Measurements from ENCODE around the gene NDUFB10. TPM values are rescaled to one million over a fixed set of nuclear protein-coding genes. Genes with fewer than 3 reads are reported as not detected.

NDUFB10 gene
- total RNA-seq, 2 donors from 2014 or later: 39.2 to 86.1 TPM

DNA sequence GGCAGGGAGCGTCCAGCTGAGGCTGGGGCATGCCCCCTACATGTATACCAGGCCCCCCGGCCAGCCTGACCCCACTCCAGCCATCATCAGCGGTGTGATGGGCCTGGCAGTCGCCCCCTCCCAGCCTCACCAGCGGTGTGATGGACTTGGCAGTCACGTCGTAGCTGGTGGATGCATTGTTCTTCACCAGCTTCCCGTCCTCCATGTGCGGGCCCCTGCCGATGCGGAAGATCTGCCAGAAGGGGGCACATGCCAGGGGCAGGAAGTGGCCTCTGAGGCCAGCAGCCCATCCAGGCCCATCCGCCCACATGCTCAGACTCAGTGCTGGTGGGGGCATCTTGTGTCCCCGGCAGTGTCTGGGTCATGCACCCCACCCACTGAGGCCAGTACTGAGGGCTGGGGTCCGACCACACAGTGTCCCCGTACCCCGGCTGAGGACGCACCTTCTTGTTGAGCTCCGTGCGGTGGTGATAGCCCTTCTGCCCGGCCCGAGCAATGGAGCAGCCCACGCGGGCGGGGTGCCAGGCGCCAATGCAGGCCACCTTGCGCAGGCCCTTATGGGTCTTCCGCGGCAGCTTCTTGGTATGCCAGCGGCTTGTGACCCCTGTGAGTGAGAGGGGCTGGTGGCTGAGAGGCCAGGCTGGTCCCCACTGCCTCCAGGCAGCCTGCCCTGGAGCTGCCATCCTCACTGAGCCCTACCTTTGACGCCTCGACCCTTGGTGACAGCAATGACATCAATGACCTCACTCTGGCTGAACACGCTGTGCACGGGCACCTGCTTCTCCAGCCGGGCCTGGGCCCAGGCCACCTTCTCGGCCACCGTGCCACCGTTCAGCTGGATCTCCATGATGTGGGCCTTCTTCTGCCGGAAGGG, 12.6 kb upstream of the NDUFB10 start:
- Histone ChIP-seq H3K27me3 (no peaks in the 10 kb centered on the region), H3K4me1 (peaks cover 16% of the 10 kb centered on the region), H3K4me3 (no peak overlapping the region), H3K27ac (no peak overlapping the region), H3K36me3 (replicated peaks in 1 of 2; ENCODE audit: insufficient read depth in 1 of 2, low read depth in 2 of 2) (no peaks in the 10 kb centered on the region), H3K9me3 (no peaks in the 10 kb centered on the region)
- ATAC-seq: no peak
- intact Hi-C loops (cut with DNase I): no loop called here
- 85 to 94% methylated on average over 13 to 38 of the region's 38 CpGs for WGBS, 2 donors
- no peak for DNase-seq
- TF ChIP-seq POLR2A (IDR thresholded peaks at IDR 0.05): no peak
- TF ChIP-seq, protein P1, sequence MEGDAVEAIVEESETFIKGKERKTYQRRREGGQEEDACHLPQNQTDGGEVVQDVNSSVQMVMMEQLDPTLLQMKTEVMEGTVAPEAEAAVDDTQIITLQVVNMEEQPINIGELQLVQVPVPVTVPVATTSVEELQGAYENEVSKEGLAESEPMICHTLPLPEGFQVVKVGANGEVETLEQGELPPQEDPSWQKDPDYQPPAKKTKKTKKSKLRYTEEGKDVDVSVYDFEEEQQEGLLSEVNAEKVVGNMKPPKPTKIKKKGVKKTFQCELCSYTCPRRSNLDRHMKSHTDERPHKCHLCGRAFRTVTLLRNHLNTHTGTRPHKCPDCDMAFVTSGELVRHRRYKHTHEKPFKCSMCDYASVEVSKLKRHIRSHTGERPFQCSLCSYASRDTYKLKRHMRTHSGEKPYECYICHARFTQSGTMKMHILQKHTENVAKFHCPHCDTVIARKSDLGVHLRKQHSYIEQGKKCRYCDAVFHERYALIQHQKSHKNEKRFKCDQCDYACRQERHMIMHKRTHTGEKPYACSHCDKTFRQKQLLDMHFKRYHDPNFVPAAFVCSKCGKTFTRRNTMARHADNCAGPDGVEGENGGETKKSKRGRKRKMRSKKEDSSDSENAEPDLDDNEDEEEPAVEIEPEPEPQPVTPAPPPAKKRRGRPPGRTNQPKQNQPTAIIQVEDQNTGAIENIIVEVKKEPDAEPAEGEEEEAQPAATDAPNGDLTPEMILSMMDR (IDR thresholded peaks at IDR 0.05): no peak

DNA sequence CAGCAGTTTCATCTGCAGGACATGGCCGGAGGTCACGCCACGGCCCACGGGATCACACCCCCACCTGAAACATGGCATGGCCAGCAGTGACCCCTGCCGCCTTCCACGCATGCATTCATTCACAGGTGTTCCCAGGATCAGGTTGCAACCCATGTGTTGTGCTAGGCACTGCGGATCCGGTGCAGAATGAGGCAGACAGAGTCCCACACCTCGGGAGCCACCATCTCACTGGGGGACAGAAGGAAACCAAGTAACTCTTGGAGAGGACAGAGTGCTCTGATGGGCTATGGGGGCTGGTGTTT, 12.0 kb upstream of the NDUFB10 start:
- no peaks in the 10 kb centered on the region for H3K36me3 ChIP-seq (replicated peaks in 1 of 2; ENCODE audit: insufficient read depth in 1 of 2, low read depth in 2 of 2)
- 94% methylated on average over 9 of the region's 9 CpGs; no CpG with 5 or more reads in 1 of the 2 donors for WGBS, 2 donors
- TF ChIP-seq, protein P1 (IDR thresholded peaks at IDR 0.05): no peak
- TF ChIP-seq POLR2A (IDR thresholded peaks at IDR 0.05): no peak
- DNase-seq (no peak), ATAC-seq (no peak)
- H3K9me3 ChIP-seq: no peaks in the 10 kb centered on the region
- intact Hi-C loops (cut with DNase I): no loop called here
- no peak overlapping the region for H3K27ac ChIP-seq
- peaks cover 10% of the 10 kb centered on the region for H3K4me1 ChIP-seq
- no peak overlapping the region for H3K4me3 ChIP-seq
- no peaks in the 10 kb centered on the region for H3K27me3 ChIP-seq

DNA sequence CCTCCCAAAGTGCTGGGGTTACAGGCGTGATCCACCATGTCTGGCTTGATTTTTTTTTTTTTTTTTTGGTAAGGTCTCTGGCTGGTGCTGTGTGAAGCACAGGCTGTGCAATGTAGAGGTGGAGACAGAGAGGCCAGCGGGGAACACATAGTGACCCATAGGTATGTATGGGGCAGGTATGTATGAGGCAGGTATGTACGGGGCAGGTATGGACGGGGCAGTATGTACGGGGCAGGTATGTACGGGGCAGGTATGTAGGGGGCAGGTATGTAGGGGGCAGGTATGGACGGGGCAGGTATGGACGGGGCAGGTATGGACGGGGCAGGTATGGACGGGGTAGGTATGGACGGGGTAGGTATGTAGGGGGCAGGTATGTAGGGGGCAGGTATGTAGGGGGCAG, 9.8 kb upstream of the NDUFB10 start:
- TF ChIP-seq POLR2A (IDR thresholded peaks at IDR 0.05): no peak
- TF ChIP-seq, protein P1 (IDR thresholded peaks at IDR 0.05): no peak
- no peak overlapping the region for H3K27ac ChIP-seq
- H3K4me1 ChIP-seq: peaks cover 5% of the 10 kb centered on the region
- H3K4me3 ChIP-seq: no peak overlapping the region
- WGBS, 2 donors: 82 to 92% methylated on average over 6 to 10 of the region's 11 CpGs
- DNase-seq: no peak
- H3K36me3 ChIP-seq (replicated peaks in 1 of 2; ENCODE audit: insufficient read depth in 1 of 2, low read depth in 2 of 2): no peaks in the 10 kb centered on the region
- H3K27me3 ChIP-seq: no peaks in the 10 kb centered on the region
- intact Hi-C loops (cut with DNase I): no loop called here
- no peak for ATAC-seq
- H3K9me3 ChIP-seq: no peaks in the 10 kb centered on the region

DNA sequence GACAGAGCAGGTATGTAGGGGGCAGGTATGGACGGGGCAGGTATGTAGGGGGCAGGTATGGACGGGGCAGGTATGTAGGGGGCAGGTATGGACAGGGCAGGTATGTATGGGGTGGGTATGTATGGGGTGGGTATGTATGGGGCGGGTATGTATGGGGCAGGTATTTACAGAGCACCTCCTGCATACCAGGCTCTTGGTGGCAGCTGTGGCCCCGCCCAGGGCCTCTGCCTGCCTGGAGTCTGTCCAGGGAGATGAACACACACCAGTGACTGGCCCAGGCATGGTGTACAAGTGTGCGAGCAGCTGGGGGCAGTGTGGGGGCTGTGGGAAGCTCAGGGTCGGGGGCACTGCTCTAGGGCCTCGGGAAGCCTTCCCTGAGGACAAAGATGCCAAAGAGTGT, 9.3 kb upstream of the NDUFB10 start:
- TF ChIP-seq, protein P1 (IDR thresholded peaks at IDR 0.05): no peak
- no peak for TF ChIP-seq POLR2A (IDR thresholded peaks at IDR 0.05)
- no peak for ATAC-seq

DNA sequence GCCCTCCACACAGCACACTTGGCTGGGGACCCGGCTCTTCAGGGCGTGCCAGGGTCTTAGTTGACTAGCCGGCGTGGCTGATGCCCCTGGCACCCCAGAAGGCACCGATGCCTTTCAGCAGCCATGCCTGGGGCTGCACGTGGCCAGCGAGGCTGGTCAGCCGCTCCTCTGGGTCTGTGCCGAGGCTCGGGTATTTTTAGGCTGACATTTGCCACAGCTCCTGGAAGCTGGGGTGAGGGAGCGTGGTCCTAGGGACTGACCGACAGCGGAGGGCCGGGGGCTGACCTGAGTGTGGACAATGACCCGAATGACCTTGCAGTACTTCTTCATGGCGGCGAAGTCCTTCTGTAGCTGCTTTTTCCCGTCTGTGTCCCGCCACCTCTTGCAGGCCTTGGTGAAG, 8.8 kb upstream of the NDUFB10 start:
- no peaks in the 10 kb centered on the region for H3K9me3 ChIP-seq
- H3K4me3 ChIP-seq: no peak overlapping the region
- ATAC-seq: no peak
- 84 to 91% methylated on average over 18 to 19 of the region's 19 CpGs for WGBS, 2 donors
- no peak for DNase-seq
- H3K27ac ChIP-seq: no peak overlapping the region
- peaks cover 12% of the 10 kb centered on the region for H3K4me1 ChIP-seq
- intact Hi-C loops (cut with DNase I): no loop called here
- no peaks in the 10 kb centered on the region for H3K27me3 ChIP-seq
- H3K36me3 ChIP-seq (replicated peaks in 1 of 2; ENCODE audit: insufficient read depth in 1 of 2, low read depth in 2 of 2): no peaks in the 10 kb centered on the region
- no peak for TF ChIP-seq POLR2A (IDR thresholded peaks at IDR 0.05)
- TF ChIP-seq, protein P1 (IDR thresholded peaks at IDR 0.05): no peak

More for the DNA sequence above, 9.3 kb upstream of the NDUFB10 start:
- Histone ChIP-seq H3K9me3 (no peaks in the 10 kb centered on the region), H3K27ac (no peak overlapping the region), H3K4me3 (no peak overlapping the region), H3K4me1 (peaks cover 11% of the 10 kb centered on the region), H3K27me3 (no peaks in the 10 kb centered on the region), H3K36me3 (replicated peaks in 1 of 2; ENCODE audit: insufficient read depth in 1 of 2, low read depth in 2 of 2) (no peaks in the 10 kb centered on the region)
- WGBS, 2 donors: 73 to 87% methylated on average over 5 to 7 of the region's 7 CpGs
- DNase-seq: no peak
- intact Hi-C loops (cut with DNase I): no loop called here

Data from body of pancreas (tissue), 4 donors.